Measurements from ENCODE around the gene ACVR2A. TPM values are rescaled to one million over a fixed set of nuclear protein-coding genes. Genes with fewer than 3 reads are reported as not detected.

The ACVR2A gene
- total and polyA plus RNA-seq, 2 of the 4 experiments (the other 2 are of a cell fraction), result 1.8 to 6.8 TPM

- WGBS, 2 experiments (ENCODE audit: extremely low coverage in 2 of 2, insufficient read length in 1 of 2), result no CpG with 5 or more reads among the region's 1 CpG
- Histone ChIP-seq H3K9me1 (ENCODE audit: insufficient read depth, low read length) (no peaks in the 10 kb centered on the region), H3K79me1 (ENCODE audit: low read depth in 1 of 2, low read length in 2 of 2) (peaks cover 15 to 25% of the 10 kb centered on the region in 2 experiments), H4K20me1 (ENCODE audit: insufficient read depth, low read length) (peaks cover 7% of the 10 kb centered on the region; the same call in 1 of the 2 replicates), H4K91ac (ENCODE audit: insufficient read depth, low read depth, low read length) (no peak overlapping the region), H2AK5ac (ENCODE audit: low read depth, low read length) (no peak overlapping the region), H3K4me1 (ENCODE audit: control insufficient read depth, insufficient read depth, low read length) (peaks cover 3% of the 10 kb centered on the region; the same call in 1 of the 2 replicates), H2AK9ac (replicated peaks; ENCODE audit: low read depth, low read length, poor library complexity) (no peak overlapping the region), H3K4ac (ENCODE audit: low read depth, low read length) (no peak overlapping the region), H3K9me3 (ENCODE audit: control insufficient read depth, insufficient read depth, low read length) (no peaks in the 10 kb centered on the region), H3K27me3 (ENCODE audit: control insufficient read depth, insufficient read depth, low read length) (no peaks in the 10 kb centered on the region), H2BK20ac (ENCODE audit: low read depth, low read length) (no peak overlapping the region), H3K18ac (ENCODE audit: low read depth, low read length) (no peak overlapping the region), H2BK15ac (ENCODE audit: low read depth, low read length) (no peak overlapping the region), H4K8ac (ENCODE audit: low read depth in 2 of 2, low read length in 2 of 2) (no peak overlapping the region), H3K4me3 (ENCODE audit: insufficient read depth, low read depth, low read length) (no peak overlapping the region), H3K9ac (ENCODE audit: low read depth, low read length) (no peak overlapping the region), H3K4me2 (ENCODE audit: low read depth, low read length) (no peak overlapping the region), H3K36me3 (ENCODE audit: control insufficient read depth, insufficient read depth, low read length) (no peaks in the 10 kb centered on the region), H2BK5ac (ENCODE audit: low read depth, low read length, poor library complexity, severe bottlenecking) (no peak overlapping the region), H2BK120ac (ENCODE audit: low read depth, low read length) (no peak overlapping the region), H3K14ac (replicated peaks; ENCODE audit: low read depth, low read length) (no peak overlapping the region), H4K5ac (ENCODE audit: low read depth, low read length) (no peak overlapping the region), H2AFZ (replicated peaks; ENCODE audit: low read length, poor library complexity) (no peak overlapping the region), H3K56ac (ENCODE audit: extremely low read depth, insufficient read depth, low read length) (no peak overlapping the region), H3K27ac (ENCODE audit: insufficient read depth, low read length) (no peak overlapping the region), H3K23ac (ENCODE audit: low read depth, low read length) (no peak overlapping the region)
- in situ Hi-C loops (cut with MboI; ENCODE audit: low sequenced_read_pairs) (no loop called here), dilution Hi-C loops (cut with HindIII; ENCODE audit: low sequenced_read_pairs, unreplicated experiment) (no loop called here), intact Hi-C loops (cut with micrococcal nuclease) (no loop called here)
- ChIA-PET CTCF (no interaction called here), POLR2A (ENCODE audit: unreplicated experiment) (no interaction called here)
- DNase-seq (no peak), ATAC-seq (ENCODE audit: low read depth) (no peak)
- TF ChIP-seq RAD21 (IDR thresholded peaks at IDR 0.05; ENCODE audit: low read length), result no peak
- no peak for TF ChIP-seq CTCF (conservative IDR thresholded peaks at IDR 0.05; ENCODE audit: low read depth, low read length)
- no peak for TF ChIP-seq POLR2A (IDR thresholded peaks at IDR 0.05; ENCODE audit: low read depth, low read length)
- TF ChIP-seq RFX5 (IDR thresholded peaks at IDR 0.05; ENCODE audit: low read depth, low read length), result no peak
- no peak for TF ChIP-seq ELK1 (IDR thresholded peaks at IDR 0.05; ENCODE audit: borderline replicate concordance, low read depth, low read length)
- no TSS peak for BruUV-seq (replicated peaks)
Observed at GRCh38 chr2:147851244-147851930, 6.6 kb downstream of the ACVR2A start.
